Liver (tissue), 3 donors: ENCODE data around the gene THEM5.

Source experiments
- ATF3 ChIP-seq: IDR thresholded peaks from 2 replicates; pipeline ENCODE4 v1.6.1; 2016; ENCODE audit warnings: antibody characterized with exemption
- EGR1 ChIP-seq, 2 donors: IDR thresholded peaks; 2 replicates each; pipeline ENCODE4 v1.6.1; 2016 to 2018; ENCODE audit warnings: antibody characterized with exemption in 2 of 2, low read depth in 2 of 2
- FOXA1 ChIP-seq: IDR thresholded peaks from 2 replicates; pipeline ENCODE4 v1.6.1; 2016; ENCODE audit warnings: antibody characterized with exemption
- RAD21 ChIP-seq, 2 donors: IDR thresholded peaks; 2 replicates each; pipeline ENCODE4 v1.6.1; 2016; ENCODE audit warnings: antibody characterized with exemption in 2 of 2, mild to moderate bottlenecking in 2 of 2
- REST ChIP-seq: IDR thresholded peaks from 2 replicates; pipeline ENCODE4 v1.6.1; 2016; ENCODE audit warnings: antibody characterized with exemption, mild to moderate bottlenecking
- RXRA ChIP-seq, 2 donors: IDR thresholded peaks; 2 replicates each; pipeline ENCODE4 v1.6.1; 2017 to 2018; ENCODE audit warnings: antibody characterized with exemption in 2 of 2, mild to moderate bottlenecking in 1 of 2
- SP1 ChIP-seq: IDR thresholded peaks from 2 replicates; pipeline ENCODE4 v1.6.1; 2018; ENCODE audit warnings: antibody characterized with exemption, mild to moderate bottlenecking
- TAF1 ChIP-seq: conservative IDR thresholded peaks from 2 replicates; pipeline ENCODE4 v1.6.1; 2016; ENCODE audit warnings: antibody characterized with exemption, mild to moderate bottlenecking
- TF ChIP-seq, protein P1 (sequence below): fragments of 150-350 bp; IDR thresholded peaks from 2 replicates; pipeline ENCODE4 v1.5.1; 2017; ENCODE audit warnings: improper control_type of control experiment, low read depth, low read length; ENCODE audit not compliant: missing input control
- TF ChIP-seq, protein P2 (sequence below): IDR thresholded peaks from 2 replicates; pipeline ENCODE4 v1.6.1; 2016; ENCODE audit warnings: antibody characterized with exemption
- TF ChIP-seq, protein P3 (sequence below): IDR thresholded peaks from 2 replicates; pipeline ENCODE4 v1.6.1; 2016; ENCODE audit warnings: antibody characterized with exemption
- donor health status: healthy.
- donor health status: healthy.

GRCh38 chr1:151837884-151838221 is 15.7 kb downstream of the THEM5 start:
- TF ChIP-seq SP1 = no peak
- TF ChIP-seq, protein P1, sequence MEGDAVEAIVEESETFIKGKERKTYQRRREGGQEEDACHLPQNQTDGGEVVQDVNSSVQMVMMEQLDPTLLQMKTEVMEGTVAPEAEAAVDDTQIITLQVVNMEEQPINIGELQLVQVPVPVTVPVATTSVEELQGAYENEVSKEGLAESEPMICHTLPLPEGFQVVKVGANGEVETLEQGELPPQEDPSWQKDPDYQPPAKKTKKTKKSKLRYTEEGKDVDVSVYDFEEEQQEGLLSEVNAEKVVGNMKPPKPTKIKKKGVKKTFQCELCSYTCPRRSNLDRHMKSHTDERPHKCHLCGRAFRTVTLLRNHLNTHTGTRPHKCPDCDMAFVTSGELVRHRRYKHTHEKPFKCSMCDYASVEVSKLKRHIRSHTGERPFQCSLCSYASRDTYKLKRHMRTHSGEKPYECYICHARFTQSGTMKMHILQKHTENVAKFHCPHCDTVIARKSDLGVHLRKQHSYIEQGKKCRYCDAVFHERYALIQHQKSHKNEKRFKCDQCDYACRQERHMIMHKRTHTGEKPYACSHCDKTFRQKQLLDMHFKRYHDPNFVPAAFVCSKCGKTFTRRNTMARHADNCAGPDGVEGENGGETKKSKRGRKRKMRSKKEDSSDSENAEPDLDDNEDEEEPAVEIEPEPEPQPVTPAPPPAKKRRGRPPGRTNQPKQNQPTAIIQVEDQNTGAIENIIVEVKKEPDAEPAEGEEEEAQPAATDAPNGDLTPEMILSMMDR = no peak
- TF ChIP-seq, protein P2, sequence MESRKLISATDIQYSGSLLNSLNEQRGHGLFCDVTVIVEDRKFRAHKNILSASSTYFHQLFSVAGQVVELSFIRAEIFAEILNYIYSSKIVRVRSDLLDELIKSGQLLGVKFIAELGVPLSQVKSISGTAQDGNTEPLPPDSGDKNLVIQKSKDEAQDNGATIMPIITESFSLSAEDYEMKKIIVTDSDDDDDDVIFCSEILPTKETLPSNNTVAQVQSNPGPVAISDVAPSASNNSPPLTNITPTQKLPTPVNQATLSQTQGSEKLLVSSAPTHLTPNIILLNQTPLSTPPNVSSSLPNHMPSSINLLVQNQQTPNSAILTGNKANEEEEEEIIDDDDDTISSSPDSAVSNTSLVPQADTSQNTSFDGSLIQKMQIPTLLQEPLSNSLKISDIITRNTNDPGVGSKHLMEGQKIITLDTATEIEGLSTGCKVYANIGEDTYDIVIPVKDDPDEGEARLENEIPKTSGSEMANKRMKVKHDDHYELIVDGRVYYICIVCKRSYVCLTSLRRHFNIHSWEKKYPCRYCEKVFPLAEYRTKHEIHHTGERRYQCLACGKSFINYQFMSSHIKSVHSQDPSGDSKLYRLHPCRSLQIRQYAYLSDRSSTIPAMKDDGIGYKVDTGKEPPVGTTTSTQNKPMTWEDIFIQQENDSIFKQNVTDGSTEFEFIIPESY = no peak
- TF ChIP-seq ATF3 = no peak
- TF ChIP-seq TAF1 = no peak
- TF ChIP-seq RAD21 (IDR thresholded peaks at IDR 0.05) = no peak
- TF ChIP-seq, protein P3, sequence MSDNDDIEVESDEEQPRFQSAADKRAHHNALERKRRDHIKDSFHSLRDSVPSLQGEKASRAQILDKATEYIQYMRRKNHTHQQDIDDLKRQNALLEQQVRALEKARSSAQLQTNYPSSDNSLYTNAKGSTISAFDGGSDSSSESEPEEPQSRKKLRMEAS = no peak
- TF ChIP-seq REST = no peak
- TF ChIP-seq FOXA1 = no peak
- no peak for TF ChIP-seq EGR1 (IDR thresholded peaks at IDR 0.05; ENCODE audit: low read depth in 2 of 2)
- TF ChIP-seq RXRA (IDR thresholded peaks at IDR 0.05) = no peak
